H9 (cell line): Measurements from ENCODE around the gene COL27A1. TPM values are rescaled to one million over a fixed set of nuclear protein-coding genes. Genes with fewer than 3 reads are reported as not detected.
A peak's percentile ranks its signal among the peaks of the same experiment; 100 is the strongest.

ENCODE experiments used
- DNase-seq: peaks from one replicate; pipeline ENCODE4 v3.0.0-alpha.2; 2017
- H2AFZ ChIP-seq: one replicate; pipeline ENCODE4 v1.6.1; 2013; ENCODE audit warnings: mild to moderate bottlenecking, low read length, control low read depth, moderate library complexity
- H2AK5ac ChIP-seq: 2 replicates; pipeline ENCODE4 v1.6.1; 2013; ENCODE audit warnings: low read length, control low read depth, mixed read lengths; ENCODE audit not compliant: insufficient read length
- H2BK120ac ChIP-seq: one replicate; pipeline ENCODE4 v1.6.1; 2013; ENCODE audit warnings: low read depth, mild to moderate bottlenecking, low read length, control low read depth, inconsistent platforms; ENCODE audit not compliant: poor library complexity, severe bottlenecking
- H2BK12ac ChIP-seq: 2 replicates; pipeline ENCODE4 v1.6.1; 2013; ENCODE audit warnings: low read length, control low read depth, mixed read lengths, low read depth; ENCODE audit not compliant: insufficient read length
- H2BK15ac ChIP-seq: 2 replicates; pipeline ENCODE4 v1.6.1; 2013; ENCODE audit warnings: low read depth, low read length, control low read depth
- H2BK20ac ChIP-seq: one replicate; pipeline ENCODE4 v1.6.1; 2013; ENCODE audit warnings: low read depth, mild to moderate bottlenecking, low read length, control low read depth, inconsistent platforms; ENCODE audit not compliant: poor library complexity, severe bottlenecking
- H2BK5ac ChIP-seq: 2 replicates; pipeline ENCODE4 v1.6.1; 2013; ENCODE audit warnings: low read length, control low read depth, mixed read lengths; ENCODE audit not compliant: insufficient read length
- H3K14ac ChIP-seq: 2 replicates; pipeline ENCODE4 v1.6.1; 2013; ENCODE audit warnings: low read length, control low read depth; ENCODE audit not compliant: insufficient read depth
- H3K18ac ChIP-seq: 2 replicates; pipeline ENCODE4 v1.6.1; 2013; ENCODE audit warnings: low read depth, mild to moderate bottlenecking, mixed read lengths, low read length, control low read depth; ENCODE audit not compliant: insufficient read length
- H3K23ac ChIP-seq: 2 replicates; pipeline ENCODE4 v1.6.1; 2013; ENCODE audit warnings: low read length, control low read depth, mixed read lengths, low read depth; ENCODE audit not compliant: insufficient read length
- H3K23me2 ChIP-seq: 2 replicates; pipeline ENCODE4 v1.6.1; 2013; ENCODE audit warnings: low read depth, mild to moderate bottlenecking, mixed read lengths, low read length, control low read depth; ENCODE audit not compliant: insufficient read length, poor library complexity, severe bottlenecking
- H3K27ac ChIP-seq: 2 replicates; pipeline ENCODE4 v1.5.1; 2013; ENCODE audit warnings: low read length, control low read depth, mixed read lengths, low read depth; ENCODE audit not compliant: insufficient read length
- H3K27me3 ChIP-seq: 2 replicates; pipeline ENCODE4 v1.6.1; 2013; ENCODE audit warnings: low read length, control low read depth, inconsistent platforms; ENCODE audit not compliant: insufficient read depth
- H3K4ac ChIP-seq: 2 replicates; pipeline ENCODE4 v1.6.1; 2013; ENCODE audit warnings: low read depth, mild to moderate bottlenecking, control low read depth, inconsistent platforms, low read length, moderate library complexity
- H3K4me1 ChIP-seq: 2 replicates; pipeline ENCODE4 v1.6.1; 2013; ENCODE audit warnings: low read length, control low read depth, inconsistent platforms; ENCODE audit not compliant: insufficient read depth
- H3K4me2 ChIP-seq: 2 replicates; pipeline ENCODE4 v1.6.1; 2013; ENCODE audit warnings: low read length, control low read depth, mixed read lengths; ENCODE audit not compliant: insufficient read length, insufficient read depth
- H3K56ac ChIP-seq: 2 replicates; pipeline ENCODE4 v1.6.1; 2013; ENCODE audit warnings: low read depth, mild to moderate bottlenecking, mixed read lengths, low read length, control low read depth; ENCODE audit not compliant: insufficient read length
- H3K79me1 ChIP-seq: 2 replicates; pipeline ENCODE4 v1.6.1; 2013; ENCODE audit warnings: low read depth, mild to moderate bottlenecking, moderate library complexity, low read length, control low read depth, inconsistent platforms; ENCODE audit not compliant: insufficient read depth, poor library complexity, severe bottlenecking
- H3K79me2 ChIP-seq: 2 replicates; pipeline ENCODE4 v1.6.1; 2013; ENCODE audit warnings: low read length, control low read depth, inconsistent platforms; ENCODE audit not compliant: insufficient read depth
- H3K9ac ChIP-seq: 2 replicates; pipeline ENCODE4 v1.6.1; 2013; ENCODE audit warnings: low read length, control low read depth, mixed read lengths; ENCODE audit not compliant: insufficient read length; ENCODE audit errors: extremely low read depth
- H3K9me3 ChIP-seq: one replicate; pipeline ENCODE4 v1.6.1; 2013; ENCODE audit warnings: low read depth, low read length, inconsistent platforms; ENCODE audit not compliant: control insufficient read depth
- H3T11ph ChIP-seq: one replicate; pipeline ENCODE4 v1.6.1; 2013; ENCODE audit warnings: mild to moderate bottlenecking, low read length, control low read depth, inconsistent platforms
- H4K20me1 ChIP-seq: one replicate; pipeline ENCODE4 v1.6.1; 2013; ENCODE audit not compliant: control insufficient read depth, insufficient read length, insufficient read depth
- H4K5ac ChIP-seq: 2 replicates; pipeline ENCODE4 v1.6.1; 2013; ENCODE audit warnings: low read depth, mild to moderate bottlenecking, mixed read lengths, low read length, control low read depth; ENCODE audit not compliant: insufficient read length
- H4K8ac ChIP-seq: replicated peaks from 2 replicates; pipeline ENCODE4 v1.6.1; 2013; ENCODE audit warnings: low read length, control low read depth, mixed read lengths, low read depth; ENCODE audit not compliant: insufficient read length
- H4K91ac ChIP-seq: 2 replicates; pipeline ENCODE4 v1.6.1; 2013; ENCODE audit warnings: low read depth, mild to moderate bottlenecking, moderate library complexity, mixed read lengths, low read length, control low read depth; ENCODE audit not compliant: insufficient read length
- H3K27ac Mint-ChIP-seq, 3 experiments: 2 replicates in 2 of 3; 3 replicates in 1 of 3; pipeline ENCODE4 v1.8.0; 2020 to 2021; ENCODE audit warnings: mixed read lengths in 3 of 3, mild to moderate bottlenecking in 1 of 3, moderate library complexity in 1 of 3
- H3K27me3 Mint-ChIP-seq: 2 replicates; pipeline ENCODE4 v1.8.0; 2021; ENCODE audit warnings: low read depth, mild to moderate bottlenecking, moderate library complexity, mixed read lengths
- H3K36me3 Mint-ChIP-seq, 3 experiments: 2 replicates in 2 of 3; 3 replicates in 1 of 3; pipeline ENCODE4 v1.8.0; 2020 to 2021; ENCODE audit warnings: low read depth in 3 of 3, mixed read lengths in 3 of 3; ENCODE audit not compliant: insufficient read depth in 1 of 3
- H3K4me1 Mint-ChIP-seq, 2 experiments: 2 replicates each; pipeline ENCODE4 v1.8.0; 2020; ENCODE audit warnings: mixed read lengths in 2 of 2
- H3K4me3 Mint-ChIP-seq, 2 experiments: 2 replicates in 1 of 2; 3 replicates in 1 of 2; pipeline ENCODE4 v1.8.0; 2020 to 2021; ENCODE audit warnings: mild to moderate bottlenecking in 2 of 2, mixed read lengths in 2 of 2, moderate library complexity in 1 of 2
- H3K9me3 Mint-ChIP-seq, 2 experiments: 2 replicates in 1 of 2; 3 replicates in 1 of 2; pipeline ENCODE4 v1.8.0; 2020; ENCODE audit warnings: mild to moderate bottlenecking in 2 of 2, mixed read lengths in 2 of 2, moderate library complexity in 1 of 2
- WGBS: extraction: QIAGEN DNeasy Blood & Tissue Kit; methylation state at CpG from one replicate; pipeline ENCODE4 v1.1.7; 2013; ENCODE audit warnings: missing lambda C conversion rate, low lambda C conversion rate, mixed read lengths; ENCODE audit not compliant: insufficient read length; ENCODE audit errors: extremely low coverage; 5-methylcytosine and 5-hydroxymethylcytosine counted together
- total RNA-seq: library from RNA; stranded (reverse); gene quantifications from 2 replicates; pipeline ENCODE4 v1.2.1, GENCODE V29; 2021
- TF ChIP-seq, protein P1 (sequence below): fragments of 200-600 bp; sonication (generic); conservative IDR thresholded peaks from 3 replicates; pipeline ENCODE4 v1.8.0; 2021; ENCODE audit warnings: antibody characterized with exemption, mild to moderate bottlenecking

The COL27A1 gene
- total RNA-seq, 1 experiment from 2014 or later: 17.9 TPM

DNA sequence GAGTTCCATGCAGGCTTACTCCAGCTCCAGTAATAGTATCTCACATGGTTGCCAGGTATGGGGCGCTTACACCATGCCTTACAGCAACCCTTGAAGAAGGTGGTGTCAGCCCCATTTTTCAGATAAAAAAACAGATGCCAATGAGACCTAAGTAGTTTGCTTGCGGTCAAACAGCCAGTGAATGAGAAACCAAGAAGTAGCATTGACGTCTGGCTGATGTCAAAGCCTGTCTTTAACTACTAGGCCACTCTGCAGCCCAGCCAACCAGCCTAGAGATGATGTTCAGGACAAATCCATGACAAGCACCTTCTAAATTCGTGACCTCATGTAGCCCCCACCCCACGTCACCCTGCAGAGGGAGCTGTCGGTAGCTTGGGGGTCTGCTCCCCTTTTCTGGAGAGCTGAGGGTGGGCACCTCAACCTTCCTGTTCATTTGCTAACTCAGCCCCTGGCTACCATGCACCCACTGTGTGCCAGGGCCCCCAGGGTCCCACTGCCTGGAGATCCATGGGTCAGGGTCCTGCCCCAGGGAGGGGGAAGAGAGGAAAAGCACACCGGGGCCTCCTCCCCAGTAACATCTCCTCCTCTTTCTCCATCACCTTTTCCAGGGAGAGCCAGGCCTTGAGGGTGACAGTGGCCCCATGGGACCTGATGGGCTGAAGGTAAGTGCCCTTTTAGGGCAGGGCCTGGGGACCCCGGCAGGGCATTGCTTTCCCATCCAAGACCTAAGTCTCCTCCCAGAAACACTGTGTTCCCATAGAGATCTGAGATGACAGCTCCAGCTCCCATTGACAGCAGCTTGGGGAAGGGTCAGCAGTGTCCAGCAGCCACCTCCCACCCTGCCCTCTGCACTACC, 115.0 kb downstream of the COL27A1 start:
- H3K9ac ChIP-seq: no peak overlapping the region
- no peak overlapping the region for H4K91ac ChIP-seq
- no peaks in the 10 kb centered on the region for H3K27me3 ChIP-seq
- no peak overlapping the region for H3K4ac ChIP-seq
- no peaks in the 10 kb centered on the region for H3K79me2 ChIP-seq
- no peak overlapping the region for H4K5ac ChIP-seq
- H2BK15ac ChIP-seq: no peak overlapping the region
- H4K20me1 ChIP-seq: no peaks in the 10 kb centered on the region
- no peaks in the 10 kb centered on the region for H3K9me3 Mint-ChIP-seq
- H3K9me3 ChIP-seq: no peaks in the 10 kb centered on the region
- H2BK20ac ChIP-seq: no peak overlapping the region
- DNase-seq: no peak
- TF ChIP-seq, protein P1, sequence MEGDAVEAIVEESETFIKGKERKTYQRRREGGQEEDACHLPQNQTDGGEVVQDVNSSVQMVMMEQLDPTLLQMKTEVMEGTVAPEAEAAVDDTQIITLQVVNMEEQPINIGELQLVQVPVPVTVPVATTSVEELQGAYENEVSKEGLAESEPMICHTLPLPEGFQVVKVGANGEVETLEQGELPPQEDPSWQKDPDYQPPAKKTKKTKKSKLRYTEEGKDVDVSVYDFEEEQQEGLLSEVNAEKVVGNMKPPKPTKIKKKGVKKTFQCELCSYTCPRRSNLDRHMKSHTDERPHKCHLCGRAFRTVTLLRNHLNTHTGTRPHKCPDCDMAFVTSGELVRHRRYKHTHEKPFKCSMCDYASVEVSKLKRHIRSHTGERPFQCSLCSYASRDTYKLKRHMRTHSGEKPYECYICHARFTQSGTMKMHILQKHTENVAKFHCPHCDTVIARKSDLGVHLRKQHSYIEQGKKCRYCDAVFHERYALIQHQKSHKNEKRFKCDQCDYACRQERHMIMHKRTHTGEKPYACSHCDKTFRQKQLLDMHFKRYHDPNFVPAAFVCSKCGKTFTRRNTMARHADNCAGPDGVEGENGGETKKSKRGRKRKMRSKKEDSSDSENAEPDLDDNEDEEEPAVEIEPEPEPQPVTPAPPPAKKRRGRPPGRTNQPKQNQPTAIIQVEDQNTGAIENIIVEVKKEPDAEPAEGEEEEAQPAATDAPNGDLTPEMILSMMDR: no peak
- no peak overlapping the region for H3K23ac ChIP-seq
- no peaks in the 10 kb centered on the region; a peak in 1 of 4 replicates for H3K4me1 Mint-ChIP-seq
- H3K56ac ChIP-seq: no peak overlapping the region
- H3K27me3 Mint-ChIP-seq: no peaks in the 10 kb centered on the region; the same call in none of the 2 replicates
- WGBS: no CpG with 5 or more reads among the region's 8 CpGs
- no peak overlapping the region for H2BK12ac ChIP-seq
- H3K4me1 ChIP-seq: no peaks in the 10 kb centered on the region
- no peak overlapping the region for H3K18ac ChIP-seq
- H2BK5ac ChIP-seq: no peak overlapping the region
- H2AK5ac ChIP-seq: no peak overlapping the region
- peak overlapping the region in 1 of 3 experiments; percentile 62; a peak in 1 of 7 replicates for H3K27ac Mint-ChIP-seq
- no peak overlapping the region for H3K27ac ChIP-seq
- H2AFZ ChIP-seq: no peak overlapping the region
- no peak overlapping the region for H3T11ph ChIP-seq
- no peak overlapping the region for H4K8ac ChIP-seq
- no peaks in the 10 kb centered on the region; a peak in 1 of 7 replicates for H3K36me3 Mint-ChIP-seq
- H3K79me1 ChIP-seq: no peaks in the 10 kb centered on the region
- H3K23me2 ChIP-seq: no peaks in the 10 kb centered on the region
- H3K4me2 ChIP-seq: no peak overlapping the region
- no peak overlapping the region for H2BK120ac ChIP-seq
- H3K4me3 Mint-ChIP-seq: no peak overlapping the region
- no peak overlapping the region for H3K14ac ChIP-seq
